ENCODE results near the gene CUL3.

- TF ChIP-seq CTCF (IDR thresholded peaks at IDR 0.05) (no peak), POLR2A (IDR thresholded peaks at IDR 0.05) (no peak)
Observed at GRCh38 chr2:224506494-224506893, 78.7 kb downstream of the CUL3 start.

Data from vagina (tissue), 2 donors.